RCC 7860 (cell line): Measurements from ENCODE around the gene KIAA0825.
"Not testable (repeated sequence)": the region's sequence is repeated elsewhere in the genome, so short reads cannot be mapped to it uniquely, and the experiment has no call there.

ENCODE experiments used
- DNase-seq: peaks from one replicate; pipeline ENCODE4 v3.0.0-alpha.2; 2015; ENCODE audit warnings: low spot score
- FAIRE-seq: peaks from 2 replicates; lab custom pipeline; 2012; peaks lifted over from hg19 to GRCh38; lab: Jason Lieb, UNC

KIAA0825 gene

GRCh38 chr5:94192658-94193391 lies 425.6 kb downstream of the KIAA0825 start:
- FAIRE-seq (no peak), DNase-seq (no peak)

- no peak for FAIRE-seq
- no peak for DNase-seq
These were observed 426.8 kb downstream of the KIAA0825 start for GRCh38 chr5:94191604-94192003.

GRCh38 chr5:94188725-94189124 lies 429.7 kb downstream of the KIAA0825 start:
- DNase-seq (no peak), FAIRE-seq (no peak)

- FAIRE-seq (no peak), DNase-seq (no peak)
These were observed 433.5 kb downstream of the KIAA0825 start for GRCh38 chr5:94184870-94185269.

GRCh38 chr5:94181895-94182294 lies 436.5 kb downstream of the KIAA0825 start:
- DNase-seq = no peak
- FAIRE-seq = no peak

GRCh38 chr5:94180761-94181160 lies 437.6 kb downstream of the KIAA0825 start:
- DNase-seq (no peak), FAIRE-seq (no peak)

GRCh38 chr5:94175912-94176311 lies 442.5 kb downstream of the KIAA0825 start:
- DNase-seq = no peak
- FAIRE-seq = no peak

GRCh38 chr5:94174748-94175411 lies 443.5 kb downstream of the KIAA0825 start:
- FAIRE-seq = no peak
- peak; percentile 5 for DNase-seq

- DNase-seq (no peak), FAIRE-seq (no peak)
These were observed 445.3 kb downstream of the KIAA0825 start for GRCh38 chr5:94173100-94173499.

GRCh38 chr5:94171070-94171469 lies 447.3 kb downstream of the KIAA0825 start:
- DNase-seq, FAIRE-seq: not testable (repeated sequence)

- not testable (repeated sequence) for FAIRE-seq, DNase-seq
These were observed 448.2 kb downstream of the KIAA0825 start for GRCh38 chr5:94170158-94170557.

- DNase-seq (no peak), FAIRE-seq (no peak)
These were observed 450.3 kb downstream of the KIAA0825 start for GRCh38 chr5:94168151-94168550.

- FAIRE-seq (no peak), DNase-seq (no peak)
These were observed 456.6 kb downstream of the KIAA0825 start for GRCh38 chr5:94161801-94162200.

GRCh38 chr5:94159144-94159543 lies 459.3 kb downstream of the KIAA0825 start:
- no peak for FAIRE-seq
- DNase-seq = no peak

GRCh38 chr5:94157704-94158539 lies 460.5 kb downstream of the KIAA0825 start:
- no peak for FAIRE-seq
- DNase-seq = no peak

GRCh38 chr5:94154672-94155071 lies 463.7 kb downstream of the KIAA0825 start:
- no peak for DNase-seq
- FAIRE-seq = no peak

- DNase-seq = peak; percentile 43
- peak; percentile 68 for FAIRE-seq
These were observed 464.5 kb downstream of the KIAA0825 start for GRCh38 chr5:94153736-94154450.

- DNase-seq, FAIRE-seq: not testable (repeated sequence)
These were observed 474.8 kb downstream of the KIAA0825 start for GRCh38 chr5:94143621-94144020.

- DNase-seq = no peak
- no peak for FAIRE-seq
These were observed 478.1 kb downstream of the KIAA0825 start for GRCh38 chr5:94140300-94140699.

- no peak for DNase-seq
- no peak for FAIRE-seq
These were observed 488.3 kb downstream of the KIAA0825 start for GRCh38 chr5:94130077-94130476.

GRCh38 chr5:94125107-94125506 lies 493.3 kb downstream of the KIAA0825 start:
- no peak for DNase-seq
- no peak for FAIRE-seq
